ENCODE data around the gene C7orf33. TPM values are rescaled to one million over a fixed set of nuclear protein-coding genes. Genes with fewer than 3 reads are reported as not detected.
"Not testable (repeated sequence)": the region's sequence is repeated elsewhere in the genome, so short reads cannot be mapped to it uniquely, and the experiment has no call there.

Gene C7orf33
- total RNA-seq, 4 donors from 2014 or later: not detected

- Histone ChIP-seq H3K4me1 (no peaks in the 10 kb centered on the region), H3K27me3 (no peaks in the 10 kb centered on the region), H3K27ac (no peak overlapping the region), H3K9me3 (no peaks in the 10 kb centered on the region), H3K36me3 (no peaks in the 10 kb centered on the region), H3K4me3 (no peak overlapping the region)
- DNase-seq: no peak
- TF ChIP-seq POLR2A (IDR thresholded peaks at IDR 0.05): no peak
- TF ChIP-seq, protein P1, sequence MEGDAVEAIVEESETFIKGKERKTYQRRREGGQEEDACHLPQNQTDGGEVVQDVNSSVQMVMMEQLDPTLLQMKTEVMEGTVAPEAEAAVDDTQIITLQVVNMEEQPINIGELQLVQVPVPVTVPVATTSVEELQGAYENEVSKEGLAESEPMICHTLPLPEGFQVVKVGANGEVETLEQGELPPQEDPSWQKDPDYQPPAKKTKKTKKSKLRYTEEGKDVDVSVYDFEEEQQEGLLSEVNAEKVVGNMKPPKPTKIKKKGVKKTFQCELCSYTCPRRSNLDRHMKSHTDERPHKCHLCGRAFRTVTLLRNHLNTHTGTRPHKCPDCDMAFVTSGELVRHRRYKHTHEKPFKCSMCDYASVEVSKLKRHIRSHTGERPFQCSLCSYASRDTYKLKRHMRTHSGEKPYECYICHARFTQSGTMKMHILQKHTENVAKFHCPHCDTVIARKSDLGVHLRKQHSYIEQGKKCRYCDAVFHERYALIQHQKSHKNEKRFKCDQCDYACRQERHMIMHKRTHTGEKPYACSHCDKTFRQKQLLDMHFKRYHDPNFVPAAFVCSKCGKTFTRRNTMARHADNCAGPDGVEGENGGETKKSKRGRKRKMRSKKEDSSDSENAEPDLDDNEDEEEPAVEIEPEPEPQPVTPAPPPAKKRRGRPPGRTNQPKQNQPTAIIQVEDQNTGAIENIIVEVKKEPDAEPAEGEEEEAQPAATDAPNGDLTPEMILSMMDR (IDR thresholded peaks at IDR 0.05): no peak
- intact Hi-C loops (cut with DNase I; ENCODE audit: low total_unique reads): no loop called here
These were observed 26.8 kb upstream of the C7orf33 start for GRCh38 chr7:148563583-148564274.

GRCh38 chr7:148564275-148564951 is 26.2 kb upstream of the C7orf33 start:
- H3K4me1 ChIP-seq; H3K36me3 ChIP-seq; H3K27ac ChIP-seq; DNase-seq; H3K27me3 ChIP-seq; intact Hi-C loops (cut with DNase I; ENCODE audit: low total_unique reads); H3K9me3 ChIP-seq; H3K4me3 ChIP-seq: not testable (repeated sequence)

GRCh38 chr7:148566736-148567135 is 23.8 kb upstream of the C7orf33 start:
- no peak overlapping the region for H3K27ac ChIP-seq
- TF ChIP-seq POLR2A (IDR thresholded peaks at IDR 0.05): no peak
- TF ChIP-seq, protein P1 (IDR thresholded peaks at IDR 0.05): no peak
- DNase-seq: no peak
- H3K4me3 ChIP-seq: no peak overlapping the region
- H3K36me3 ChIP-seq: no peaks in the 10 kb centered on the region
- no peaks in the 10 kb centered on the region for H3K27me3 ChIP-seq
- no peaks in the 10 kb centered on the region for H3K4me1 ChIP-seq
- no peaks in the 10 kb centered on the region for H3K9me3 ChIP-seq
- intact Hi-C loops (cut with DNase I; ENCODE audit: low total_unique reads): no loop called here

DNA sequence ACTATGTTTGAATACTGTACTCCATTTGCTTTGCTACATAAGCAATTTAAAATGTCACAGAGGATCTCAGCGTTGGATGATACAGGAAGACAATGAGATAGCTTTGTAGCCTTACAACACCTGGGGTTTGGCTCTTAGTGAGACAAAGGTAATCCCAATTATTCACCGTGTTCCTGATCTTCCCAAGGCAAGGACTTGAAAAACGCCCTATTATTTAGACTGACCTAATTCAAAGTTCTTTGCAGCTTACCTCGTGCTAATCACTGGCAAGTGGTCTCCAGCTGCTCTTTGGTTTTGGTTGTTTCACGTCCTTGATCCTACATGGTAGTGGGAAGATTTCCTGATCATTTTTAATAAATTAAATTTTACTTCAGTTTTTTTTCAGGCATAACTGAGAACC is 23.0 kb upstream of the C7orf33 start:
- no peak for TF ChIP-seq POLR2A (IDR thresholded peaks at IDR 0.05)
- TF ChIP-seq, protein P1 (IDR thresholded peaks at IDR 0.05): no peak
- no peaks in the 10 kb centered on the region for H3K36me3 ChIP-seq
- no peaks in the 10 kb centered on the region for H3K27me3 ChIP-seq
- no peaks in the 10 kb centered on the region for H3K9me3 ChIP-seq
- H3K4me3 ChIP-seq: no peak overlapping the region
- no peak overlapping the region for H3K27ac ChIP-seq
- no peak for DNase-seq
- intact Hi-C loops (cut with DNase I; ENCODE audit: low total_unique reads): no loop called here
- no peaks in the 10 kb centered on the region for H3K4me1 ChIP-seq

GRCh38 chr7:148570510-148570909 is 20.1 kb upstream of the C7orf33 start:
- no peak overlapping the region for H3K27ac ChIP-seq
- DNase-seq: no peak
- TF ChIP-seq POLR2A (IDR thresholded peaks at IDR 0.05): no peak
- TF ChIP-seq, protein P1 (IDR thresholded peaks at IDR 0.05): no peak
- no peaks in the 10 kb centered on the region for H3K36me3 ChIP-seq
- no peaks in the 10 kb centered on the region for H3K9me3 ChIP-seq
- no peaks in the 10 kb centered on the region for H3K27me3 ChIP-seq
- H3K4me3 ChIP-seq: no peak overlapping the region
- intact Hi-C loops (cut with DNase I; ENCODE audit: low total_unique reads): no loop called here
- H3K4me1 ChIP-seq: no peaks in the 10 kb centered on the region

DNA sequence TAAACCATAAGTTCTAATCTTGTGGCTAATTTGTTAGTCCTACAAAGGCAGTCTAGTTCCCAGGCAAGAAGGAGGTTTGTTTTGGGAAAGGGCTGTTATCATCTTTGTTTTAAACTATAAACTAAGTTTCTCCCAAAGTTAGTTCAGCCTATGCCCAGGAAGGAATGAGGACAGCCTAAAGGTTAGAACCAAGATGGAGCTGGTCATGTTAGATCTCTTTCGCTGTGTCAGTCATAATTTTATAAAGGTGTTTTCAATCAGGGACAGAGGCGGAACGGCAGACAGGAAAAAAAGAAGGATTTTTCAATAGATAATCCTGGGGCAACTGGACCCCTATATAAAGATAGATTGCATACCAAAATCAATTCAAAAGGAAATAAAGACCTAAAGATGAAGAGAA is 19.6 kb upstream of the C7orf33 start:
- H3K4me1 ChIP-seq; DNase-seq; H3K36me3 ChIP-seq; intact Hi-C loops (cut with DNase I; ENCODE audit: low total_unique reads); H3K9me3 ChIP-seq; H3K27ac ChIP-seq; H3K27me3 ChIP-seq; H3K4me3 ChIP-seq: not testable (repeated sequence)
